Measurements from ENCODE around the gene VPS39. TPM values are rescaled to one million over a fixed set of nuclear protein-coding genes. Genes with fewer than 3 reads are reported as not detected.

VPS39 gene
- total and polyA plus RNA-seq, 8 donors = 26.4 to 52.6 (median 32.7) TPM

DNA sequence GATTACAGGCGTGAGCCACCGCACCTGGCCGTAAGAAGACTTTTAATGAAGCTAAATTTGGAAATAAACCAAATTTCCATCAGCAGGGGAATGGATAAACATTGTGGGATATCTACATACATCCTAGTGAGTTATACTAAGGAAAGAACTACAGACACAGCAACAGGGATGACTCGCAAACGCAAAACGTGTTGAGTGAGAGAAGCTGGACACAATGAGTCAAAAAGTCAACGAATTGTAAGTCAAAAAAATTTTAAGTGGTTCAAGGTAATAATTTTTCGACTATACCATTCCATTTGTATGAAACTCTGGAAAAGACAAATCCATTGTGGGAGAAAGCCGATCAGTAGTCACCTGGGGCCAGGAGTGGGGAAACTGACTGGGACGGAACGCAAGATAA, 71.6 kb downstream of the VPS39 start:
- TF ChIP-seq, protein P1, sequence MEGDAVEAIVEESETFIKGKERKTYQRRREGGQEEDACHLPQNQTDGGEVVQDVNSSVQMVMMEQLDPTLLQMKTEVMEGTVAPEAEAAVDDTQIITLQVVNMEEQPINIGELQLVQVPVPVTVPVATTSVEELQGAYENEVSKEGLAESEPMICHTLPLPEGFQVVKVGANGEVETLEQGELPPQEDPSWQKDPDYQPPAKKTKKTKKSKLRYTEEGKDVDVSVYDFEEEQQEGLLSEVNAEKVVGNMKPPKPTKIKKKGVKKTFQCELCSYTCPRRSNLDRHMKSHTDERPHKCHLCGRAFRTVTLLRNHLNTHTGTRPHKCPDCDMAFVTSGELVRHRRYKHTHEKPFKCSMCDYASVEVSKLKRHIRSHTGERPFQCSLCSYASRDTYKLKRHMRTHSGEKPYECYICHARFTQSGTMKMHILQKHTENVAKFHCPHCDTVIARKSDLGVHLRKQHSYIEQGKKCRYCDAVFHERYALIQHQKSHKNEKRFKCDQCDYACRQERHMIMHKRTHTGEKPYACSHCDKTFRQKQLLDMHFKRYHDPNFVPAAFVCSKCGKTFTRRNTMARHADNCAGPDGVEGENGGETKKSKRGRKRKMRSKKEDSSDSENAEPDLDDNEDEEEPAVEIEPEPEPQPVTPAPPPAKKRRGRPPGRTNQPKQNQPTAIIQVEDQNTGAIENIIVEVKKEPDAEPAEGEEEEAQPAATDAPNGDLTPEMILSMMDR (IDR thresholded peaks at IDR 0.05) = no peak
- Histone ChIP-seq H3K36me3 (no peaks in the 10 kb centered on the region), H3K27me3 (no peaks in the 10 kb centered on the region), H3K4me1 (no peaks in the 10 kb centered on the region), H3K4me3 (no peak overlapping the region), H3K27ac (no peak overlapping the region), H3K9me3 (no peaks in the 10 kb centered on the region)
- no peak for FAIRE-seq
- no peak for DNase-seq
- no peak for ATAC-seq
- intact Hi-C loops (cut with DNase I) = loop anchor here in 2 of 3 donors (5.0 to 10.0 kb wide), 3 partner anchors 142 to 1499 kb away; no protein-coding TSS in a partner anchor
- WGBS, 2 donors = 70 to 74% methylated on average over 11 of the region's 11 CpGs

DNA sequence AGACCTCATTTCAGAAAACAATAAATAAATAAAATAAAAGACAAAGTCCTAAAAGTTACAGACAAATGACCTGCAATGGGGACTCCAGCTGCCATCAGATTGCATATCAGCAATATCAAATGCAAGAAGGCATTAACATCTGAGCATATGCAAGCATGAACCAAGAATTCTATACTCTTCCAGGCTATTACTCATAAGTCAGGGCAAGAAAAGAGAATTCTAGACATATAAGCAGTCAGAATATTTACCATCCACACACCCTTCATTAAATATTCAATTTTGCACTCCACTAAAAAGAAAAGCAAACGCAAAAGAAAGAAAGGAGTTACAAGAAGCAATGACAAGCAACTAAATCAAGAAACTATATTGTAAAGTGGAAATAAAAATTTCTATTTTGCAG, 72.8 kb downstream of the VPS39 start:
- H3K36me3 ChIP-seq = no peaks in the 10 kb centered on the region
- TF ChIP-seq, protein P1 (IDR thresholded peaks at IDR 0.05) = no peak
- H3K4me3 ChIP-seq = no peak overlapping the region
- ATAC-seq (no peak), FAIRE-seq (no peak), DNase-seq (no peak)
- WGBS, 2 donors = 78 to 92% methylated on average over 1 of the region's 1 CpG
- H3K9me3 ChIP-seq = no peaks in the 10 kb centered on the region
- intact Hi-C loops (cut with DNase I) = loop anchor here in 2 of 3 donors (5.0 to 10.0 kb wide), 3 partner anchors 141 to 1498 kb away; no protein-coding TSS in a partner anchor
- no peaks in the 10 kb centered on the region for H3K27me3 ChIP-seq
- H3K27ac ChIP-seq = no peak overlapping the region
- H3K4me1 ChIP-seq = no peaks in the 10 kb centered on the region

DNA sequence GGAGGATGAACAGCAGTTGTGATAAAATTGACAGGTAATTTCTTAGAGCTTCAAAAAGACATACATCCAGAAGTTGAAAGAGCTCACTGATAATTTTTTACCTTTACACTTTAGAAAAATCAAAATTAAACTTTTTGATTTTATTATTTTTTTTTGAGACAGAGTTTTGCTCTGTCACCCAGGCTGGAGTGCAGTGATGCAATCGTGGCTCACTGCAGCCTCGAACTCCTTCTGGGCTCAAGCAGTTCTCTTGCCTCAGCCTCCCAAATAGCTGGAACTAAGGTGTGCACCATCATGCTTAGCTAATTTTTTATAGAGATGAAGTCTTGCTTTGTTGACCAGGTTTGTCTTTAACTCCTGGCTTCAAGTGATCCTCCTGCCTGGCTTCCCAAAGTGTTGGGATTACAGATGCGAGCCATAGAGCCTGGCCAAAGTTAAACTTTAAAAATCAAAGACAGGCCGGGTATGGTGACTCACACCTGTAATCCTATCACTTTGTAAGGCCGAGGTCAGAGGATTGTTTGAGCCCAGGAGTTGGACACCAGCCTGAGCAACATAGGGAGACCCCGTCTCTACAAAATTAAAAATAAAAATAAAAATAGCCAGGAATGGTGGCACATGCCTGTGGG, 73.4 kb downstream of the VPS39 start:
- ATAC-seq (no peak), FAIRE-seq (no peak), DNase-seq (no peak)
- no peaks in the 10 kb centered on the region for H3K4me1 ChIP-seq
- no peaks in the 10 kb centered on the region for H3K27me3 ChIP-seq
- H3K4me3 ChIP-seq = no peak overlapping the region
- WGBS, 2 donors = 55 to 65% methylated on average over 6 of the region's 6 CpGs
- intact Hi-C loops (cut with DNase I) = loop anchor here in 2 of 3 donors (5.0 to 10.0 kb wide), 4 partner anchors 67 to 1497 kb away; no protein-coding TSS in a partner anchor
- TF ChIP-seq, protein P1 (IDR thresholded peaks at IDR 0.05) = no peak
- H3K27ac ChIP-seq = no peak overlapping the region
- no peaks in the 10 kb centered on the region for H3K36me3 ChIP-seq
- H3K9me3 ChIP-seq = no peaks in the 10 kb centered on the region

DNA sequence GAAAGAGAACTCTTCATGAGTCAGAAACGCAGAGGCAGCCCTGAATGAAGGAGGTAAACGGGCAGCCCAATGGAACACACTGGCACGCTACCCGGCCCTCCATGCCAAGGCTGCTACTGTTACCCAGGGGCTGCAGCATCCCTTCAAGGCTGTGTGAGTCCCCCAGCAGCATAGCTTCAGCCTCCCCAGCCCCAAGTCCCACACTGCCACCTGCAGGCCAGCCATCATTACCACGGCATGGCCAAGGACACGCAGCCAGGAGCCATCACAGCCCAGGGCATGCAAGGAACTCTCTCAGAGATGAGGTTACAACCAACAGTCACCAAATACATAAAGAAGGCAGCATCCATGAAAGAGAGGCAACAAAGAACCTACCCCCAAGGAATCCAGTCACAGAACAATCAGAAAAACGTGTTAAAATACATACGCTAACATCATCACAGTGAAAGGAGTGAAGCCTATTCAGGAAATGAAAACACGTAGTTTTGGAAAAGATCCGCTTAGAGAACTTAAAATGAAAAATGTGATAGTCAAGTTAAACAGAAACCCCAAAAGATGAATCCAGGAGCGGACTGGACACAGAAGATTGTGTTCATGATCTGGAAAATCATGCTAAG, 74.1 kb downstream of the VPS39 start:
- ATAC-seq (peak; percentile 58 to 91 (median 86)), FAIRE-seq (no peak), DNase-seq (peak in 5 of 6 donors; percentile 40 to 87 (median 57))
- intact Hi-C loops (cut with DNase I) = loop anchor here in 2 of 3 donors (5.0 to 10.0 kb wide), 3 partner anchors 67 to 149 kb away; no protein-coding TSS in a partner anchor
- Histone ChIP-seq H3K4me1 (no peaks in the 10 kb centered on the region), H3K27me3 (no peaks in the 10 kb centered on the region), H3K9me3 (no peaks in the 10 kb centered on the region), H3K36me3 (no peaks in the 10 kb centered on the region), H3K4me3 (no peak overlapping the region), H3K27ac (no peak overlapping the region)
- WGBS, 2 donors = 44 to 55% methylated on average over 11 of the region's 11 CpGs
- TF ChIP-seq, protein P1 (IDR thresholded peaks at IDR 0.05) = peak; percentile 31 to 64 (median 43)

DNA sequence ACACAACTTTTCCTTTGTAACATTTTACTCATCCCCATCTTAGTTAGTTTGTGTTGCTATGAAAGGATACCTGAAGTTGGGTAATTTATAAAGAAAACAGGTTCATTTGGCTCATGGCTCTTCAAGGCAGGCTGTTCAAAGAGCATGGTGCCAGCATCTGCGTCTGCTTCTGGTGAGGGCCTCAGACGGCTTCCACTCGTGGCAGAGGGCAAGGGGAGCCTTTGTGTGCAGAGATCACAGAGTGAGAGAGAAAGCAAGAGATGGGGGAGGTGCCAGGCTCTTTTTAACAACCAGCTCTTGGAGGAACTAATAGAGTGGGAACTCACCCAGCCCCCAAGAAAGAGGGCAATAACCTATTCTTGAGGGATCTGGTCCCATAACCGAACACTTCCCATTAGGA, 74.7 kb downstream of the VPS39 start:
- H3K27ac ChIP-seq = no peak overlapping the region
- H3K9me3 ChIP-seq = no peaks in the 10 kb centered on the region
- DNase-seq (no peak), ATAC-seq (no peak), FAIRE-seq (no peak)
- intact Hi-C loops (cut with DNase I) = loop anchor here in 2 of 3 donors (5.0 to 10.0 kb wide), 3 partner anchors 66 to 149 kb away; no protein-coding TSS in a partner anchor
- no peaks in the 10 kb centered on the region for H3K4me1 ChIP-seq
- TF ChIP-seq, protein P1 (IDR thresholded peaks at IDR 0.05) = no peak
- WGBS, 2 donors = 86 to 87% methylated on average over 4 of the region's 4 CpGs
- no peak overlapping the region for H3K4me3 ChIP-seq
- H3K27me3 ChIP-seq = no peaks in the 10 kb centered on the region
- no peaks in the 10 kb centered on the region for H3K36me3 ChIP-seq

All from pancreas (tissue), 10 donors.